MV-4-11 (cell line): Measurements from ENCODE around the gene FMNL2.

ENCODE experiments used
- DNase-seq: peaks from one replicate; lab custom pipeline; 2025; lab: John Stamatoyannopoulos, UW

FMNL2 gene

DNA sequence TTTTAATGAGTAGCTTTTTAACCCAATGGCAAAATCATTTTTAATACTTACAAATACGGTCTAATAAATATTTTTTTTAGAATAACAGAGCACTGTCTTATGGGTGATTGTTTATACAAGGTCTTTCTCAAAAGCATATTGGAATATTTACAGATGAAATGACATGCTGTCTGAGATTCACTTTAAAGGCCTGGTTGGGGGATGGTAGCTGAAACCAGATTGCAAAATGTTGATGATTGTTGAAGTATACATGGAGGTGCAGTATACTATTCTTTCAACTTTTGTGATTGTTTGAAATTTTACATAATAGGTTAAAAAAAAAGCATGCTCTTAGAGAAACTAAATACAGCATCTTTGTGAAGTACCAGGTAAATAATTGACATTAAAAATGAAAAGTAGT is 111.2 kb downstream of the FMNL2 start:
- no peak for DNase-seq

DNA sequence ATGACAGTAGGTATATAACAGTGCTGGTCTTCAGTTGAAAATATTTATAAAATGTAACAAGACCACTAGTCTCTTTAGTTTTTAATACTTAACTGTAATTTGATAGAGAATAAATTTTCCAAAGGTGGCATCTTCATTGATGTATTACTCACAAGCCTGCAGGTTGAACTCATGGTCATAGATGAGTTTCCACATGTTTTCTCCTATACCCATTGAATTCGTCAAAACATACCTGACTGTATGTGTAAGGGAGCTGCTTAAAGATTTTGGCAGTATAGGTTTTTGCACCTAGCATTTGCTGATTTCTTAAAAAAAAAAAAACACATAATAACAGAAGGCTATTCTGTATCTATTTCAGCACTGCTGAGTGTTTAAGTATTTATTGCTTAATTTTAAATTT is 112.9 kb downstream of the FMNL2 start:
- DNase-seq, result no peak

DNA sequence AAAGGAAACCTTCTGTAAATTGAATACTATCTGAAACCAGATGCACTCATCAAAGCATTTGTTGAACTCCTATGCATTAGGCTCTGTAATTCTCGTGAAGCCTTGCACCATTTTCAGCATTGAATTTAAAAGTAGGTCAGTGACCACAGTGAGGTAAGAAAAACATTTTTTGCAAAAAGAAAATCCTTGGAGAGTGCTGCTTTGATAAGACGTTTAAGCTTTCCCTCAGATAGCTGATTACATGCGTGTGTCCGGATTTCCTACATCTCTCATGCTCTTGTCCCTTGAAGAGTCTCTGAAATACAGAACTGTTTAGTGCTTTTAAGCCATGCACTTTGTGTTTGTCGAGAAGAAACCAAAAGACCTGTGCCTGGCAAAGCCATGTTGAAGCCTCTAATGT is 113.6 kb downstream of the FMNL2 start:
- no peak for DNase-seq

DNA sequence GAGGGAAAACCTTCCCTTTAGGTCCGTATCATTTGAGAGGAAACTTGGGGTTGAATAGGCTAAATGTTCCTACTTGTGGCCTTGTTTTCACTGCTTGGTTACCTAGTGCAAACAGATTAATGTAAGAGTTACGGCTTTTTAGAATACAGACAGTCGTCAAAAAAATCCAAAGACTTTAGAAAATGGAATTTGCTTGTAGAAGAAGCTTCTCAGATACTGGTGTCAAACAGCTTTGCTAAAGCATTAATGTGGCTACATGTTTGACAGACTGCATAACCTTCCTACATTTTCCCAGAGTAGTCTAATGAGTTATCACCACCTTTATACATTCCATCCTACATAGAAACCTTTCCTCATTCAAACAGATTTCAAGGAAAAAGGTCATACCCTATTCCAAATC is 114.6 kb downstream of the FMNL2 start:
- DNase-seq, result no peak

DNA sequence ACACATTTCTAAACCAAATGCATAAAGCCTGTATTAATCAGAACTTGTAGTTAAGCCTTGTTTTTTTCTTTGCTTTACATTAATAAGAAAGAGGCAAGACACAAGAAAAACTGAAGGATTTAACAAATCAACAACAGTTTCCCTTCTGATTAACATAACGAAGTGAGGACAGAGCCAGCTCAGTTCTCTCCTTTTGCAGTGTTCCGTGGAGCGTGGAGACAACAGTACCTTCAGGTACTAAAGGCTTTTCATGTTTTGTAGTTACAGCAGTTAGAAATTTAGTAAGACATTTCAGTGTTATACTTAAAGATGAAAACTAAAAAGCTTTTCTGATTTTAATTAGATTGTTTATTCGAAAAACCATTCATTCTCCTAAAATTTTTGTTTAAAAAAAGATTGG is 115.2 kb downstream of the FMNL2 start:
- DNase-seq, result no peak

DNA sequence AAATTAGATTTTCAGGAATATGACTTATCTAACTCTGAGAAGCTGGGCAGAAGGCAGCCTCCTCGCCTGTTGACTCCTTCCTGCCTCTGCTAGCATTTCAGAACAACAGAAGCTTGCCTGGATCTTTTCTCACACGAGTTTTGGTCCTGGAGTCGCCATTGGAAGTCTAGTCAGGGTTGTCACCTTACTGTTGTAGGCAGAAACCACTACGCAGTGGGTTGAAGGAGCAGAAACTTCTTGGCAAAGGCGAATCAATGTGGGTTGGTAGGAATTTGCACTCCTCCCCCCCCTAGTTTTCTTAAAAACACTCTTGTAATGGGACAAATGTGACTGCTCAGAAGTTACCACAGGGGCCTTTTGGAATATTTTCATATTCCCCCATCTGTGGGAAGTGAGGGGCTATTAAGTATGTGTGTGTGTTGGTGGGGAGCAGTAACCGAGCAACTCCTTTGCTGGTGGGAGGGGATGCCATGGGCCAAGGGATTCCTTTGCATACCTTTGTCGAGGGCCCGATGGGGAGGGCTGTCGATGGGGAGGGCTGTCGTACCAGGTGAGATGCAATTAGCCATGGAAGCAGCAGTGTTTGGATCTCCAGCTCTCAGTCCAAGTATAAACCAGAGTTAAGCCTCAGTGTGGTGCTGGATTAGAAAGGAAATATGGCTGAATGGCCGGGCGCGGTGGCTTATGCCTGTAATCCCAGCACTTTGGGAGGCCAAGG is 117.4 kb downstream of the FMNL2 start:
- no peak for DNase-seq

DNA sequence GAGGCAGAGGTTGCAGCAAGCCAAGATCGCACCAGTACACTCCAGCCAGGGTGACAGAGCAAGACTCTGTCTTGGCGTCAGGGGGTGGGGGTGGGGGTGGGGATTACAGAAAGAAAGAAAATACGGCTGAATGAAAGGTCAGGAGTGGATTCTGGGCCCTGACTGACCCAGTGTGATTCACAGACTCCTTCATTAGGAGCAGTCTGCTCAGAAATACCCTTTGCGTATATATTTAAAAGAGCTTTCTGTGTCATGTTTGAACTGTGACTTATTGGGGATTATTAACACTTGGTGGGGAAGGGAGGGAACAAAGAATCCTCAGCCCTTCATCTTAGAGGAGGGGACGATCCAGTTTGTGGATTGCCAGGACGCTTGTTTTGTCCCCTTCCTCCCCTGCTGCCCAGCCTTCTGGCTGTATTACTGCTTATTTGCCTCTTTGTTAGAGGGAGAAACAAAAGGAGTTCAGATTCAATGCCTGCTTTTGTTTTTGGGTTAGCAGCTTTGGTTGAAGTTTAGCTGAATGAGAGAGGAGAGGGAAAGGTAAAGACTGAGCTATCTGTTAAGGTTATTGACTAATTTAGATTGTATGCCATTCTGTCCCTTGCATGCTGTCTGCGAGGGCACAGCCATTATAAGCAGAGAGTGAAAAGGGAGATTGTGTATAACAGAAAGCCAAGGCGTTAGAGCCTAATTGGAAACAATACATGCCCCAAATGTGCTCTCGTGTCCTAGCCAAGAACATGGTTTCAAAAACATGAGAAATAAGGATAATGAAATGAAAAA is 118.3 kb downstream of the FMNL2 start:
- DNase-seq, result no peak

DNA sequence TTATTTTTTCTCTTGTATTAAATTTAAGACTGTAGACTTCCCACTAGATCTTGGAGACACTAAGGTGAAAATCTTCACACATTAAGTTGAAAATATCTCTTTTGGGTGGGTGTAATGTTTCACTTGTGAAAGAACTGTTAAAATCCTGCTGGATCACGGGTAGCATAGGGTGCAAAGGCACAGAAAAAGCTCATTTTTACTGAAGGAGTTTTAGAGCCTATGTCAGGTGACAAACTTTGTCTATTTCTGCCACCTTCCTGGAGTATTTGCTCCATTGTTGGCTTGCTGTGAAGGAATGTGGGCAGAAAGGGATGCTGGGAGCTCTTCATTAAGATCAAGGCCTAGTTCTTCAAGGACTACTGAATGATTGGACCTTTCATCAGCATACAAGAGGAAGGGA is 119.4 kb downstream of the FMNL2 start:
- DNase-seq, result no peak

DNA sequence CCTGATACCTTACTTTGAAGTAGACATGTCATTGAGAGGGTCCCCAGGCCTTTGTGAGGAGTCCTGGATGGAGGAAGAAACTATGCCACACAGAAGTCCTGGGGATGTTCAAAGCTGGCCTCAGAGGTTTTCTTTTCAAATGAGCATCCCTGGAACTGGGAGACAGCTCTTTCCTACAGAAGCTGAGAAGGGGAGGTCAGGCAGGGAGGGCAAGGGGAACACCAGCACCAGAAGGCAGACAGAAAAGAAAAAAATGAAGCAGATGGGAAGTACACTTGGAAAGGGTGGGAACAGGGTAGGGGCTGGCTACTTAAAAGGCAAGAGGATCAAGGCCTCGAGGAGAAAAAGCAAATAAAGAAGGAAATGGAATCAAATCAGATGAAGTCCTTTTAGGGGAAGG is 120.0 kb downstream of the FMNL2 start:
- DNase-seq, result no peak

DNA sequence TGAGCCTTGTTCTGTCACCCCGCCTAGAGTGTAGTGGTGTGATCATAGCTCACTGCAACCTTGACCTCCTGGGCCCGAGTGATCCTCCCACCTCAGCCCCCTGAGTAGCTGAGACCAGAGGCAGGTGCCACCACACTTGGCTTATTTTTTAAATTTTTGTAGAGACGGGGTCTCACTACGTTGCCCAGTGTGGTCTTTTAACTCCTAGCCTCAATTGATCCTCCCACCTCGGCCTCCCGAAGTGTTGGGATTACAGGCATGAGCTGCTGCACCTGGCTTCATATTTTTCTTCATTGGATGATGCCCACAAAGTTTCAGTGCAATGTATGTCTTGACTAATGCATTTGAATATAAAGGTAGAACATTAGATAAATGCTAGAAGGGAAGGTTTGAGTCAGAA is 120.8 kb downstream of the FMNL2 start:
- no peak for DNase-seq

DNA sequence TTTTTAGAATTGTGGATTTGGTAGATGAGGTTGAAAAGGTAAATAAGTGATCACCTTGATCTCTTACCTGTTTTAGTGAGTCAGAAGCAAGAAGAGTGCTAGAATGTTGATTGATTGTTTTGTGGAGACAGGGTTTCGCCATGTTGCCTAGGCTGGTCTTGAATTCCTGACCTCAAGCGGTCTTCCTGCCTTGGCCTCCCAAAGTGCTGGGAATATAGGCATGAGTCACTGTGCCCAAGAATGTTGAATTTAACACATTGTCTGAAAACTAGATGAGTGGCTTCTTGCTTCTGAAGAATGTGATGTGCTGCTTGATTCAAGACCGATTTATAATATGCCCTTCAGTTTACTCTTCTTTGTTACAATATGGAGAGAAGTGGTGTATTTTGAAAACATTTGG is 121.3 kb downstream of the FMNL2 start:
- DNase-seq, result no peak

DNA sequence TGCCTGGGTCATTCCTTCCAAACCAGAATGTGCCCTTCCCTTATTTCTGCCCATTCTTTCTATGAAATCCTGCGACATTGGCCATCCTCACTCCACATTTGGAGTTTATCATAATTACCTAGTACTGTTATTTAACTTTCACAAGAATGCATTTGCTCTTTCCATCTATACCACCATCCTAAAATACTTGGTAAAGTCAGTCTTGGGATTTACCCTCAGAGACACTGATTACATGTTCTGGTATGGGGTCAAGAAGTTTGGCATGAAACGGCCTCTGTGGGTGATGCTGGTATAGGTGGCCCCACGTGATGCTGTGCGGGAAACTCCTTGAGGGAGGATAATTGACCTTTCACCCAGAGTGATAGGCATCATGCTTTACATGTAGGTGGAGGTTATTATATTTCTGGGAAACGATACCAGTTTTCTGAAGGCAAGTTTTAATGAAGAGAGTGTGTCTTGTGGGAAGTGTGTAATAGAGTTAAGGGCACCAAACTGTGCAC is 123.5 kb downstream of the FMNL2 start:
- no peak for DNase-seq

DNA sequence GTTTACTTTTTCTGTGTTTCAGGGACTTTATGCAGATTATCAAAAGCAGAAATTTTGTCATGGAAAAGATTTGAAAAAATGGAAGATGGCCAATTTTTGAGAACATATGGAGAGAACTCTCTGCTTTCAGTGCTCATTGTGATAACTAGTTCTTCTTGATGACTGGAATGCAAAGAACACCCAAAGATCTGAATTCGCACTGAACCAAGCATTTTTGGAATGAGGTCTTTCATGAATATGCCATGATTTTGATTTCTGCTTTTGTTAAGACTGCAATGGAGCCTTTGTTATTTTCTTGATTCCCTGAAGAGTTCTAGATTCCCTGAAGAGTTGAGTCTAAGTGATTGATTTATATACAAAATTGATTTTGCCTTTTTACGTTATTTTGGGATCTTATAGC is 124.1 kb downstream of the FMNL2 start:
- no peak for DNase-seq

DNA sequence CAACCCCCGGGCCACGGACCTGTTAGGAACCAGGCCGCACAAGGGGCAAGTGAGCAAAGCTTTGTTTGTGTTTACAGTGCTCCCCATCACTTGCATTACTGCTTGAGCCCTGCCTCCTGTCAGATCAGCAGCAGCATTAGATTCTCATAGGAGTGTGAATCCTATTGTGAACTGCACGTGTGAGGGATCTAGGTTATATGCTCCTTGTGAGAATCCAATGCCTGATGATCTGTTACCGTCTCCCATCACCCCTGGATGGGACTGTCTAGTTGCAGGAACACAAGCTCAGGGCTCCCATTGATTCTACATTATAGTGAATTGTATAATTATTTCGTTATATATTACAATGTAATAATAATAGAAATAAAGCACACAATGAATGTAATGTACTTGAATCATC is 125.6 kb downstream of the FMNL2 start:
- no peak for DNase-seq

DNA sequence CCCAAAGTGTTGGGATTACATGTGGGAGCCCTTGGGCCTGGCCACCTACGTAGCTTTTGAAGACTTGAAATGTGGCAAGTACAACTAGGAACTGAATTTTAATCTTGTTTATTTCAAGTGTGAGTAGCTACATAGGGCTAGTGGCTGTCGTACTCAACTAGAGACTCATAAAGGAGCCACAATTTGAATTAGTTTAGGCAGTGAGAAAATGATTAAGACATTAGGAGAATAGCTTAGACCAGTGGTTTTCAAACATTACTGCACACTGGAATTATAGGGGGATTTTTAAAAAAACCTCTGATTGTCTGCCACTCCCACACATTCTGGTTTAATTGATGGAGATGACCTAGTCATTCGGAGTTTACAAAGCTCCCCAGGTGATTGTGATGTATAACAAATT is 127.1 kb downstream of the FMNL2 start:
- DNase-seq, result no peak

DNA sequence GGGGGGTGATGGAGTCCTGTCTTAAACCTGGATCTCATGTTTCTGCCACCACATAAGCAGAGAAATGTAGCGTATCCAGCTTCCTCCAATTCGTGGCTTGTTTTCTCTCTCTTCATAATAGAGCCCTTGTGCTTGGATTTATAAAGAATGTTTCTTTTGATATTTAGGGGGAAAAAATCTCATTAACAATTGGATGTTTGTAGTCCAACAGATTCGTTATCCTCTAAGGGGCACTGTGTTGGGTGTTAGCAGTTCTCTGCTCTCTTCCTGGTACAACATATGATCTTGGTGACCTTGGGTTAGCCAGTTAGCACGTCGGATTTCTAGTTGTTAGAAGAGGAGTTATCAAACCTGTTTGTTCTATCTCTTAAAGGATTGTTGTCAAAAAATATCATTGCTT is 127.8 kb downstream of the FMNL2 start:
- DNase-seq, result no peak

DNA sequence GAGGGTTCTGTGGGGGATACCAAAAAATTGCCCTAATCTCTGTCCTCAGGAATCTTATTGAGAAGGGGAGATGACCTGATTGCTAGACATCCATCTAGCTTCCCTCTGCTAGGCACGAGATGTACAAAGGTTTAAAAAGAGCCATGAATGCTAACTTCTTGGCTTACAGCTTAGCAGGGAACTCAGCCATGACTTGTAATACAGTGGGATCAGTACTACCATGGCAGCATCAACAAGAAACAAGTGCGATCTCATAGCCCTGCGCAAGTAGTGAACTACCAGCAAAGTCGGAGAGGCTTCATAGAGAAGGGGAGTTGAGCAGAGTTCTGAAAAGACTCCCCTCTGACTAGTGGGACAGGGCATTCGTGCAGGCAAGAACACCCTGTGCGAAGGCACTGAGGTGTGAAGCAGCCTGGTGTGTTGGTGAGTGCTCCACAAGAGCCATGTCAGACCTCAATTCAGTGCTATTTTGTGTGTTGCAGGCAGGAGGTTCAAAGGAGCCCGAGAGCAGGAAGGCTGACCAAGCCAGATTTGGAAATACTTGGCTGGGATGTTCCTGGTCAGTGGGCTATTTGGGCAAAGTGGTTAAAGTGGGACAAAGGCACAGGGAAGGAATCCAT is 130.0 kb downstream of the FMNL2 start:
- no peak for DNase-seq

DNA sequence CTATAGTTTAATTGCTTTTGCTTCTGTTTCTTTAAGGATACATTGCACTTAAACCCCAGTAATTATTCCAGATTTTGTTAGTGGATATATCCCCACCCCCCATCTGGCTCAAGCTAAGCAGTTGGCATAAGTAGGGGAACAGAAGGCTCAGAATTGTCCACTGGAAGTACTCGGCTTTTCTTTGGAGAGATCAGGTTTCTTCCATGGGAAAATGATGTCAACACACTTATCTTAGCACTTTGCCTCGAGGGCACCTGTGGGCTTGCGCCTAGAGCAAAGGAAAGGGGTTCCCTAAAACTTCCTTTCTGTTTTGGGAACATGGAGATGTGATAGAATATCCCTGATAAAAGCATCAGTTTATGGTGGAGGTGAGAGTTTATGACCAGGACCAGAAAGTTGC is 130.6 kb downstream of the FMNL2 start:
- no peak for DNase-seq

DNA sequence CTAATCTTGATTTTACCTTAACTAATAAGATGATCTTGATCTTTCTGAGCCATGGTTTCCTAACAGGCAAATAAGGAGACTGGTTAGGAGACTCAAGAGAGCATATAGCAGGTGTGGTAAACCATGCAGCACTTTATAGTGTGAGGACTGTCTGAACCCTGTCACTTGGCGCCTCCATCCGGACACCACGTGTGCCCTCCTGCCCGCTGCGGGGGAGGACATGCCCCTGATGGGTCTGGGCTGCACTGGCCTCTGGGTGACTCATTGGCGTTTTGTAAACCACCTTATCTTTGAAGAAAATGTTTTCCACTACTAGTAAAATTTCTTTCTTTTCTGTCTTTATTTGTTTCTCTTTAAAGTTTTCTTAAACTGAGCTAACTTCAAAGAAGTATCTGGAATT is 131.1 kb downstream of the FMNL2 start:
- DNase-seq, result peak; percentile 38

DNA sequence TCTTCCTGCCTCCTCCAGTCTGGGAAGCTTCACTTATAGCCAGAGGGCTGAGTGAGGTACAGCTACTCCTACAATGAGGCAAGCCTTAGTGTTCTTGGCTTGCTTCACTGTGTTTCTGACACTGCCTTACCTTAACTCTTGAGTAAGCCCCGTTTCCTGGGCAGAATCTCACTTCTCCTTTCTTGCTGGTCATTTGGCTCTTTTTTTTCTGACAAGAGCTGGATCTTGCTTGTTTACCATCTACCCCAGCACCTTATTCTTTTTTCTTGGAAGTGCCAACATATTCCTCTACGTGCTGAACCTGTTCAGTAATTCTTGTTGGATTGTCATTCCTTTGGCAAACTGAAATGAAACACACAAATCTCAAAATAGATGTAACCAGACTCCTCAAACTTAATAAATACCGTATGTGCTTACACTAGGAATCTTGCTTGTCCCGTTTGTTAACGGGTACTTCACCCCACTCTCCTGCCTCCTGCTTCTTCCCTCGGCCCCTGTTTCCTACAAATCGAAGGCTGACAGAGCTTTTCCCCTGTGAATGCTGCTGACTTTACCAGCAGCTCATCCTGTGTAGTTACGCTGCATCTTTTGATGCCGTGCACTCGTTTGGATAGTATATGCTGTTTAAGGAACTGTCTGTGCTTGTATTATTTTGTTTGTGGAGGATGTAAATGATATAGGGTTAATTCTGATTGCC is 132.2 kb downstream of the FMNL2 start:
- peak; percentile 77 for DNase-seq

DNA sequence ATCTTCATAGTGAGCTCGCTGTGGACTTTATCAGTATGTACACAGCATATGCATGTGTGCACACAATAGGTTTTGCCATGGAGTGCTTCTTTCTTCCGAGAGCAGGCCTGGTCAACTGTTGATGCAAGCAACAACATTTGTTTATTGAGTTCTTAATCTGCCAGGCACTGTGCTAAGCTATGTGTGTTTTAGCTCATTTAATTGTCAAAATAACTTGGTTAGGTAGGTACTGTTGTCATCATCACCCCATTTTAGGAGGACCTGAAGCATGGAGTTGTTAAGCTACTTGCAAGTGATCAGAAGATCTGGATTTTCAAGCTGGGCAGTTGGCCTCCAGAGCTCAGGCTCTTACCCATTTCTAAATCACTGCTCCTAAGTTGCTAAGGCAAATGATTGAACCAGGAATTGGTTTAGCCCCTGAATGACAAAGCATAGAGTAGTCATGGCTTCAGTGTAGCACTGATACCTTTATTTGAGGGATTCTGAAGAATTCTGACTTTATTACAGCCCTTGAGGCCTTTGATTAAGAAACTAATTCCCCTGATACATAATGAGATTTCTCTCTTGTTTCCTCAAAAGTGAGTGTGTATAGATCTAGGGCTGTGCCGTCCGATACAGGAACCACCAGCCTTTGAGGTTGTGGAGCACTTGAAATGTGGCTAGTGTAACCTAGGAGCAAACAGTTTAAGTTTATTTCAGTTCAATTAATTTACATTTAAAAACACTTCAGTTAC is 132.9 kb downstream of the FMNL2 start:
- DNase-seq, result peak; percentile 43
